GM10248 (cell line): Measurements from ENCODE around the gene OR10G7.

Experiments
- CTCF ChIA-PET: fragments of 300-600 bp; sonication (Branson Sonifier 250); formaldehyde crosslinking; extraction: SDS; loops from one replicate; lab custom pipeline; 2021; ENCODE audit warnings: antibody characterized with exemption; lab: Yijun Ruan, JAX
- POLR2A ChIA-PET: fragments of 350-650 bp; sonication (Branson Sonifier 250); formaldehyde crosslinking; extraction: SDS; loops from one replicate; lab custom pipeline; 2020; ENCODE audit warnings: antibody characterized with exemption; lab: Yijun Ruan, JAX
- DNase-seq: peaks from one replicate; pipeline ENCODE4 v3.0.0; 2012; ENCODE audit errors: extremely low spot score
- CTCF ChIP-seq: IDR thresholded peaks from 2 replicates; pipeline ENCODE4 v1.5.1; 2012; ENCODE audit warnings: mild to moderate bottlenecking, low read depth; ENCODE audit errors: extremely low read depth, missing control alignments, control extremely low read depth

The OR10G7 gene

GRCh38 chr11:124080327-124081001, 39.3 kb upstream of the OR10G7 start:
- no peak for DNase-seq
- ChIA-PET CTCF (interaction anchor here (2.0 kb wide), 1 partner anchor 9 kb away, joined by 7 read pairs; no protein-coding TSS in a partner anchor), POLR2A (no interaction called here)
- no peak for TF ChIP-seq CTCF

GRCh38 chr11:124079631-124080326, 38.7 kb upstream of the OR10G7 start:
- ChIA-PET POLR2A (no interaction called here), CTCF (interaction anchor here (2.0 to 3.4 kb wide), 2 partner anchors 8 to 11 kb away, joined by 7 to 9 read pairs; no protein-coding TSS in a partner anchor)
- no peak for DNase-seq
- no peak for TF ChIP-seq CTCF

- CTCF ChIA-PET = interaction anchor here (3.4 kb wide), 1 partner anchor 10 kb away, joined by 9 read pairs; no protein-coding TSS in a partner anchor
- POLR2A ChIA-PET = no interaction called here
- no peak for TF ChIP-seq CTCF
- no peak for DNase-seq
Measured at GRCh38 chr11:124078591-124078990, 37.5 kb upstream of the OR10G7 start.

GRCh38 chr11:124077266-124077665, 36.1 kb upstream of the OR10G7 start:
- POLR2A ChIA-PET = no interaction called here
- CTCF ChIA-PET = interaction anchor here (1.2 to 3.4 kb wide), 2 partner anchors 8 to 117 kb away, joined by 3 to 9 read pairs; no protein-coding TSS in a partner anchor
- DNase-seq = no peak
- no peak for TF ChIP-seq CTCF

GRCh38 chr11:124075841-124076651, 34.9 kb upstream of the OR10G7 start:
- ChIA-PET CTCF (interaction anchor here (1.2 to 3.3 kb wide), 4 partner anchors 10 to 509 kb away, joined by 3 to 9 read pairs (median 5); no protein-coding TSS in a partner anchor), POLR2A (no interaction called here)
- no peak for TF ChIP-seq CTCF
- peak; percentile 34 for DNase-seq

- no peak for DNase-seq
- ChIA-PET POLR2A (no interaction called here), CTCF (interaction anchor here (1.9 to 3.3 kb wide), 3 partner anchors 9 to 510 kb away, joined by 7 to 9 read pairs (median 9); no protein-coding TSS in a partner anchor)
- no peak for TF ChIP-seq CTCF
Measured at GRCh38 chr11:124075492-124075840, 34.3 kb upstream of the OR10G7 start.
